Fibroblast of upper back skin (primary cell): Measurements from ENCODE around the gene KIF17.
"Not testable (repeated sequence)": the region's sequence is repeated elsewhere in the genome, so short reads cannot be mapped to it uniquely, and the experiment has no call there.

Experiments
- DNase-seq: peaks from one replicate; pipeline ENCODE4 v3.0.0-alpha.2; 2013

The KIF17 gene

GRCh38 chr1:20685099-20685662 is 32.6 kb downstream of the KIF17 start:
- no peak for DNase-seq

- DNase-seq = no peak
These were observed 33.2 kb downstream of the KIF17 start for GRCh38 chr1:20684651-20685050.

- DNase-seq = no peak
These were observed 33.7 kb downstream of the KIF17 start for GRCh38 chr1:20684050-20684620.

GRCh38 chr1:20683614-20684013 is 34.2 kb downstream of the KIF17 start:
- DNase-seq = no peak

GRCh38 chr1:20682571-20683236 is 35.1 kb downstream of the KIF17 start:
- no peak for DNase-seq

- DNase-seq = no peak
These were observed 35.8 kb downstream of the KIF17 start for GRCh38 chr1:20681999-20682398.

GRCh38 chr1:20680269-20680668 is 37.5 kb downstream of the KIF17 start:
- DNase-seq = no peak

GRCh38 chr1:20678599-20678998 is 39.2 kb downstream of the KIF17 start:
- DNase-seq = no peak

- not testable (repeated sequence) for DNase-seq
These were observed 44.2 kb downstream of the KIF17 start for GRCh38 chr1:20673626-20674025.

- DNase-seq = no peak
These were observed 45.6 kb downstream of the KIF17 start for GRCh38 chr1:20672265-20672632.

GRCh38 chr1:20670936-20671335 is 46.9 kb downstream of the KIF17 start:
- DNase-seq = no peak

- DNase-seq = no peak
These were observed 49.2 kb downstream of the KIF17 start for GRCh38 chr1:20668581-20668980.

- peak; percentile 8 for DNase-seq
These were observed 51.0 kb downstream of the KIF17 start for GRCh38 chr1:20666804-20667203.

GRCh38 chr1:20666146-20666545 is 51.7 kb downstream of the KIF17 start:
- DNase-seq = no peak

GRCh38 chr1:20665726-20666125 is 52.1 kb downstream of the KIF17 start:
- no peak for DNase-seq

GRCh38 chr1:20663969-20664715 is 53.7 kb downstream of the KIF17 start:
- DNase-seq = no peak

GRCh38 chr1:20663365-20663764 is 54.4 kb downstream of the KIF17 start:
- DNase-seq = no peak

GRCh38 chr1:20662110-20662475 is 55.7 kb downstream of the KIF17 start:
- DNase-seq = no peak

- DNase-seq = peak; percentile 98
These were observed 56.3 kb downstream of the KIF17 start, which contains the start of gene DDOST for GRCh38 chr1:20661207-20662109. Gene DDOST (minus strand): TSS chr1:20661369. CDS start chr1:20661350, 19 bp downstream.

- no peak for DNase-seq
These were observed 57.0 kb downstream of the KIF17 start for GRCh38 chr1:20660847-20661206.

- DNase-seq = no peak
These were observed 57.4 kb downstream of the KIF17 start for GRCh38 chr1:20660363-20660762.

GRCh38 chr1:20658166-20658915 is 59.5 kb downstream of the KIF17 start:
- no peak for DNase-seq
